GM12864 (cell line): ENCODE data around the gene PCNX2.

Source experiments
- DNase-seq: peaks from one replicate; pipeline ENCODE4 v3.0.0-alpha.2; 2011; ENCODE audit warnings: low read depth
- H3K4me3 ChIP-seq: 2 replicates; pipeline ENCODE4 v1.5.1; 2011; ENCODE audit warnings: mild to moderate bottlenecking, low read depth, low read length, control low read depth
- TF ChIP-seq, protein P1 (sequence below): IDR thresholded peaks from 2 replicates; pipeline ENCODE4 v1.5.1; 2011; ENCODE audit warnings: low read depth, mild to moderate bottlenecking, moderate library complexity, low read length, control low read depth, inconsistent platforms; ENCODE audit errors: missing control alignments

The PCNX2 gene

DNA sequence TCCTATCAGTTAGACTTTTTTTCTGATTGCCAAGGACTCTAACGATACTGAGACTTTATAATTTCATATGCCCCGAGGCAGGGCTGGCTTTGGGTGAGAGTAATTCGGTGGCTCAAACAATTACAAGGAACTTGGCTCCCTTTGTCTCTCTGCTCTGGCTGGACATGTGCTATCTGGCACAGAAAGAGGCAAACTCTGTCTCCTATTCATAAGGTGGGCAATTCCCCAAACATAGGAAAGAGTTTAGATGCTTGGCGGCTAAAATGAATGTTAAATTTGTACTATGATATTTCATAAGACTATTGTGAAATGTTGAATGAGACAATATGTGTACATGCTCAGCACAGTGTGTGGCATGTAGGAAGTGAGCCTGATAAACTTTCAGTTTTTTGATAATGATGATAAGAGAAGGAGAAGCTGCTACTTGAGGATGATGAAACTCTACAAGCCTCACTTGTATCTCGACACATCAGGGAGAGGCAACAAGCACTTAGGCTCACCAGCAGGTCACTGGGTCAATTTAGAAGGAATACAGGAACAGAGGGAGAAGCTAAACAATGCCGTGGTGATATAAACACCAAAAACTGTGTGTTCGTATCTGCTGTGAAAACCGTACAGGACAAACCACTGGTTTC, 357.7 kb downstream of the PCNX2 start:
- DNase-seq, result no peak

DNA sequence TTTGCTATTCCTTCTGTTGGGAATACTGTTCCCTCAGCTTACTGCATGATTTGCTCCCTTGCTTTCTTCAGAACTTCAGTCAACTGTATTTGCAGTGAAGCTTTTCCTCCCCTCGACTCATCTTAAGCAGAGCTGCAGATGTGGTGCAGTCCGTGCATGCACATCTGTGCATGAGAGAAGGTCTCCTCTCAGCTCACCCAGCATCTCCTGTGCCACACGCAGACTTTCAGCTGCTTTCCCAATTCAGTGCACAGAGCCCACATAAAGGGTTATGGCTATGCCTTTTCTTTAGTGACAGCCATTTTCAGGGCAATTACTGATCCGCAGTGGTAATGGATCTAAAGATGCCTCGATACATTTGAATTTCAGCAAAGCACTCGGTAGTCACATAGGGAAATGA, 358.6 kb downstream of the PCNX2 start:
- DNase-seq, result no peak
- no peak overlapping the region for H3K4me3 ChIP-seq
- TF ChIP-seq, protein P1, sequence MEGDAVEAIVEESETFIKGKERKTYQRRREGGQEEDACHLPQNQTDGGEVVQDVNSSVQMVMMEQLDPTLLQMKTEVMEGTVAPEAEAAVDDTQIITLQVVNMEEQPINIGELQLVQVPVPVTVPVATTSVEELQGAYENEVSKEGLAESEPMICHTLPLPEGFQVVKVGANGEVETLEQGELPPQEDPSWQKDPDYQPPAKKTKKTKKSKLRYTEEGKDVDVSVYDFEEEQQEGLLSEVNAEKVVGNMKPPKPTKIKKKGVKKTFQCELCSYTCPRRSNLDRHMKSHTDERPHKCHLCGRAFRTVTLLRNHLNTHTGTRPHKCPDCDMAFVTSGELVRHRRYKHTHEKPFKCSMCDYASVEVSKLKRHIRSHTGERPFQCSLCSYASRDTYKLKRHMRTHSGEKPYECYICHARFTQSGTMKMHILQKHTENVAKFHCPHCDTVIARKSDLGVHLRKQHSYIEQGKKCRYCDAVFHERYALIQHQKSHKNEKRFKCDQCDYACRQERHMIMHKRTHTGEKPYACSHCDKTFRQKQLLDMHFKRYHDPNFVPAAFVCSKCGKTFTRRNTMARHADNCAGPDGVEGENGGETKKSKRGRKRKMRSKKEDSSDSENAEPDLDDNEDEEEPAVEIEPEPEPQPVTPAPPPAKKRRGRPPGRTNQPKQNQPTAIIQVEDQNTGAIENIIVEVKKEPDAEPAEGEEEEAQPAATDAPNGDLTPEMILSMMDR, result no peak

More for the DNA sequence above, 357.7 kb downstream of the PCNX2 start:
- H3K4me3 ChIP-seq, result no peak overlapping the region
- TF ChIP-seq, protein P1, result no peak
